ENCODE results near the gene CTAG1B.
"Not testable (repeated sequence)": the region's sequence is repeated elsewhere in the genome, so short reads cannot be mapped to it uniquely, and the experiment has no call there.

CTAG1B gene

GRCh38 chrX:154619182-154619581 lies at the start of gene CTAG1B:
Gene CTAG1B (minus strand): TSS chrX:154619282. CDS start chrX:154619218, 64 bp downstream.
- DNase-seq: not testable (repeated sequence)

DNA sequence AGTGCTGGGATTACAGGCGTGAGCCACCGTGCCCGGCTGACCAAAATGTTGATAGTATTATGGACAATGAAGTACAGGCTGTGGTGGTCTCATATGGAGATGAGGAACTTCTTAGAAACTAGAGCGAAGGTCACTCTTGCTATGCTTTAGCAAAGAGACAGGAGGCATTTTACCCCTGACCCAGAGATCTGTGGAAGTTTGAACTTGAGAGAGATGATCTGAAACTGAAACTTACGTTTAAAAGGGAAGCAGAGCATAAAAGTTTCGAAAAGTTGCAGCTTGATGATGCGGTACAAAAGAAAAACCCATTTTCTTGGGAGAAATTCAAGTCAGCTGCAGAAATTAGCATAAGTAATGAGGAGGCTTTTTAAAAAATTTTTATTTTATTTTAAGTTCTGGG lies 42.8 kb upstream of the CTAG1B start:
- DNase-seq: no peak

DNA sequence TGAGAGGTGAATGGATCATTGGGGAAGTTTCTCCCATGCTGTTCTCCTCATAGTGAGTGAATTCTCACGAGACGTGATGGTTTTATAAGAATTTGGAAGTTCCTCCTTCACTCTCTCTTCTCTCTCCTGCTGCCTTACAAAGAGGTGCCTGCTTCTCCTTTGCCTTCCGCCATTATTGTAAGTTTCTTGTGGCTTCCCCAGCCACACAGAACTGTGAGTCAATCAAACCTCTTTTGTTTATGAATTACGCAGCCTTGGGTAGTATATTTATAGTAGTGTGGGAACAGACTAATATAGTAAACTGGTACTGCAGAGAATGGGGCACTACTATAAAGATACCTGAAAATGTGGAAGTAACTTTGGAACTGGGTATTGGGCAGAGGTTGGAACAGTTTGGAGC lies 42.1 kb upstream of the CTAG1B start:
- no peak for DNase-seq

GRCh38 chrX:154660541-154660940 lies 41.5 kb upstream of the CTAG1B start:
- no peak for DNase-seq

DNA sequence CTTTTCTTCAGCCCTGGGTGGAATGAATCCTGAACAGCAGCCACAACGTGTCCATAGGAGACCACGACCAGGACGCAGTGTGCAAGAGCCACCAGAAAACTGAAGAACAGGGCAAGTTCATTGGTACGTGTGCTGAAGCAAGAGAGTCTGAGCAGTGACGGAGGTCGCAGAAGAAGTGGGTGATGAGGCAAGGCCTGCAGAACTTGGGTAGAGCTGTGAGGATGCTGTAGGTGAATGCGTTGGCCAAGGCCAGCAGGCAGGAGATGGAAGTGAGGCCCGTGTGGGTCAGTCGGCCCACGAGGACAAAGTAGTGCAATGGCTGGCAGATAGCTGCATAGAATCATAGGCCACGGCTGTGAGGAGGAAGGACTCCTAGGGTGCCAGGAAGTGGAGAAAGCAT lies 39.9 kb upstream of the CTAG1B start:
- no peak for DNase-seq

DNA sequence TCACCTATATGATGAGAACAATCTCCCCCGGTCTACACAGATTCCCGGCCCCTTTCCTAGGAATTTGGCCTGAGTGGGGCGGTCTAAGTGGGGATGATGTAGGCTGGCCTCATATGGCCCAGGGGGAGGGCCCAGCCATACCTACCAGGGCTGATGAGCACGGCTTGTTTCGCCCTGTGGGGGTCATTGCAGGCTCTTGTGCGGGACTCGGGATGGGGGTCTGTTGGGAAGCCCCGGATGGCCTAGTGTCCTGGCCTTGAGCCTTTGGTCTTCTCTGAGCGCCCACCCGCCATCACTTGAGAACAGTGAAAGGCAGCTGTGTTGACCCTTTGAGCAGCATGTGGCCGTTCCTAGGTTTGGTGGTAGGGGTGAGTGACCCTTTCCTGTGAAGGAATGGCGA lies 39.1 kb upstream of the CTAG1B start:
- DNase-seq: no peak

GRCh38 chrX:154657226-154657805 lies 38.2 kb upstream of the CTAG1B start:
- DNase-seq: no peak

- no peak for DNase-seq
Observed at GRCh38 chrX:154655786-154656185, 36.7 kb upstream of the CTAG1B start.

DNA sequence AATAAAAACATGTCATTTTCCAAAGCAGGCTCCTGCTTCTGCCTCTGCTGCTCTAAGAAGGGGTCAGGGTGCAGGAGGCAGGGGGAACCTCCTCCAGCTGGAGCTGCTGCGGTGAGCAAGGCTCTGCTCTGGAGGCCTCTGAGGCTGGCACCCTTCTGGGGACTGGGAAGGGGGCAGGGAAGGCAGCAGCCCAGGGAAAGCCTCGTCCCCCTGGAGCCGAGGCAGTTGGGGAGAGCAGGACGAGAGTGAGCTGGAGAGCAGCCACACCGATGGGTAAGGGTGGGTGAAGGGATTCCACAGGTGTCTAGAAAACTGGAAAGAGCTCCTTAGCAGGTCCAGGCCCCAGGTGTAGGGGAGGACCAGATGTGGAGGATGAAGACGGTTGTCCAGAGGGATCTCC lies 36.3 kb upstream of the CTAG1B start:
- no peak for DNase-seq

GRCh38 chrX:154654925-154655324 lies 35.8 kb upstream of the CTAG1B start:
- DNase-seq: no peak

GRCh38 chrX:154654372-154654771 lies 35.3 kb upstream of the CTAG1B start:
- no peak for DNase-seq

DNA sequence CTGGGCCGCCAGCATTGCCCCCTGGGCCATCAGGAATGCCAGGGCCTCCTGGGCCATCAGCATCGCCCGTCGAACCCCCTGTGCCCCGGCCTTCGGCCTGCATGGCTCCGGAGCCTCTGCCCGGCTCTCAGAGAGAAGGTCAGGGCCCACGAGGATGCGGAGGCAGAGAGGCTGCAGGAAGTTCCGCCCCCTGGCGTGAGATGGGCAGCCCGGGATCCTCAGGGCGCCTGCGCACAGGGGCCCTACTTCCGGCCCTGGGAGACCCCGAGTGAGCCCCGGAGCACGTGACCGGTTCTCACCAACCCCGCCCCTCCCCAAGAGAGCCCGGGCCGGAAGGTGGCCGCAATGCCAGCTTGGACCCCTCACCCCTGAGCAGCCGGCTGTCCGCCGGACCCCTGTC lies 34.3 kb upstream of the CTAG1B start, which contains the start of gene CTAG2:
CTAG2 (minus strand) TSS at position 167 of the 400 bp plus-strand sequence; CDS start at position 103, 64 bp downstream.
- DNase-seq: not testable (repeated sequence)

GRCh38 chrX:154653048-154653401 lies 33.9 kb upstream of the CTAG1B start:
- no peak for DNase-seq

DNA sequence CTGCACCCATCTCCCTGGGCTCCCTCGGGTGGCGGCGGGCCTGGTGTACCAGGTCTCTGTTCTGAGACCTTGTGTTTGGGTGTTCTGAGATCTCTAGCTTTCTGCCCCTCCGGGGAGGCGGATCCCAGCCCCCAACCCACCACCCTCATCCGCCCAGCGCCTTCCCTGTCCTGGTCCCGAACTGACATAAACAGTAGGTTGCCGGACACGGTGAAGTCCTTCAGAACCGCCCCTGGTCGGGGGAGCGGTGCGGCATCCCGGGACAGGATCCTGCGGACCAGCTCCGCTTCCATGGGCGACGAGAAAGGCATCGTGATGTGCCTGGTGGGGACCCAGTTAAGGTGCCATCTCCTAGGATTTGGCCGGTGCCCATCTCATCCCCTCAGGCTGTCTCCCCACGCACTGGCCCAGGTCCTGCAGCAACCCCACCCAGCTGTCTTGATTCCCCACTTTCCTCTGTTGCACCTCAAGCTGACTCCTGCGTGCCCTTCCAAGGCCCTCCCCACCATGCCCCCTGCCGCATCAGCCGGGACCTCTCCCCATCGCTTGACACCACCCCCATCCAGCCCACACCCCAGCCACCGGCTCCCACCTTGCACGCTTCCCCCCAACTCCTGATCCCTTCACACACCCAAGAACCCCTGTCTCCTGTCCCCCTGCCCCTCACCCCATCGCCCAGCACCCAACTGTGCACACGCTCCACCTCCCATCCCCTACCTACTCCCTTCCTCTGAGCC lies 33.4 kb upstream of the CTAG1B start:
- no peak for DNase-seq

DNA sequence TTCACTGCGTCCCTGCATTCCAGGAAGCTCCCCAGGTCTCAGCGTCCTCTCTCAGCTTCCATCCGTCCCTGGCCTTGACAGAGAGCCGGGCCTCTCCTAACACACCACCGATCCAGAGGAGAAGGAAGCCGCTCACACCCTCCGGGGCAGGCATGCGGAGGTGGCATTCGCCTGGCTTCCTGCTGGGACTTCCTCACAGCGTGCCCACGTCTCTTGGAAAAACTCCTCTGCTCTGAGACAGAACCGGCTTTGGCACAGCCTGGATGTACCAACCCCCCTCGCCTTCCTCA lies 31.1 kb upstream of the CTAG1B start:
- DNase-seq: no peak

- DNase-seq: no peak
Observed at GRCh38 chrX:154649503-154650220, 30.6 kb upstream of the CTAG1B start.

- no peak for DNase-seq
Observed at GRCh38 chrX:154648931-154649330, 29.8 kb upstream of the CTAG1B start.

DNA sequence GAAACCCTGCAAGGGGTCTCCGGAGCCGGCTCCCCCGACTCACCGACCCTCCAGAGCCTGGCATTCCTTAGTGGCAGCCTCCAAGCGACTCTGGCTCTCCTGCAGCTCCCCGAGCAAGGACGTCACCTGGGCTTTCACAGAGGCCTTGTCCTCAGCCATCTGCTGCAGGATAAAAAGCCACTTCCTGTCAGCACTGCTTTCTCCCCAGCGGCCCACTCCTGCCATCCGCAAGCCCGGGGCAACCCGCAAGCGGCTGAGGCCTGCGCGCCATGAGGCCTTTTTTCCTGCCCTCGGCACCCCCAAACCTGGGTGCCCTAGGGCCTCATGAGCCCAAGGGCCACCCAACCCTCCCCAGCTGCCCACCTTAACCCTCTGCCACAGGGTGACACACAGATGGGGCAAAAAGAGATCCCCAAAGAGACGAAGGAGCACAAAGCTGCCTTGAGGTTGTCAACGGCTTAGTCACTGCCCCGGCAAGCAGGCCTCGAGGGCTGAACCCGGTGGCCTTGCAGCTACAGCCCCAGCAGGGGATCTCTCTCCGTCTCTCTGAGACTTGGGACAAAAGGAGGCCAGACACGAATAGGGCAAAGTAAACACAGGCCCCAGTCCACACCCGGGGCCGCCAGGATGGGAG lies 26.8 kb upstream of the CTAG1B start:
- DNase-seq: not testable (repeated sequence)

GRCh38 chrX:154643708-154644107 lies 24.6 kb upstream of the CTAG1B start:
- DNase-seq: not testable (repeated sequence)

DNA sequence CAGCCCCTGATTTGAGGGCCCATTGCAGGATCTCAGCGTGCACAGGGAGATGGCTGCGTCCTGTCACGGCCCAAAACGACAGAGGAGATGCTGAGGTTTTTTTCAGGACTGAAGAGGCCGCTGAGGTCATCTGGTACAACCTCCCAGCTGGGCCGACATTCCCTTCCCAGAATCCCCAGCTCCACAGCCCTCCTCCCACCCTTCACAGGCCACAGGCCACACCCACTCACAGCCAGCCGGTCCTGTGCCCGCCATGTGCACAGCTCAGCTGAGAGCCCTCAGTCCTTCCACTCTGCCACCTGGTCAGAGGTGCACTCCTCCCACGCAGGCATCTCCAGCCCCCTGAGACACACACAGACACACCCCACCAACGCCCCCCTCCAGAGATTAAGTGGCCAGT lies 22.7 kb upstream of the CTAG1B start:
- DNase-seq: not testable (repeated sequence)

- not testable (repeated sequence) for DNase-seq
Observed at GRCh38 chrX:154633661-154634060, 14.6 kb upstream of the CTAG1B start.

GRCh38 chrX:154630949-154631348 lies 11.9 kb upstream of the CTAG1B start:
- not testable (repeated sequence) for DNase-seq

- not testable (repeated sequence) for DNase-seq
Observed at GRCh38 chrX:154628960-154629359, 9.9 kb upstream of the CTAG1B start.
